ENCODE data around the gene FRMD3.

- TF ChIP-seq CTCF (IDR thresholded peaks at IDR 0.05; ENCODE audit: poor library complexity, severe bottlenecking) (no peak), TAF1 (IDR thresholded peaks at IDR 0.05; ENCODE audit: low read depth) (no peak), EZH2 (IDR thresholded peaks at IDR 0.05; ENCODE audit: borderline replicate concordance, insufficient read depth, low read length, poor library complexity, severe bottlenecking) (no peak), POLR2AphosphoS5 (IDR thresholded peaks at IDR 0.05) (no peak), RAD21 (conservative IDR thresholded peaks at IDR 0.05) (no peak), EP300 (conservative IDR thresholded peaks at IDR 0.05; ENCODE audit: poor library complexity, severe bottlenecking) (no peak)
Observed at GRCh38 chr9:83208065-83208850, 329.9 kb downstream of the FRMD3 start.

All from neural cell (in vitro differentiated cells).